ENCODE results near the gene IL17RB. TPM values are rescaled to one million over a fixed set of nuclear protein-coding genes. Genes with fewer than 3 reads are reported as not detected.
A peak's percentile ranks its signal among the peaks of the same experiment; 100 is the strongest.

The IL17RB gene
- total and polyA plus RNA-seq, 11 donors: 0.09 to 1.5 (median 0.61) TPM; not detected in 1

DNA sequence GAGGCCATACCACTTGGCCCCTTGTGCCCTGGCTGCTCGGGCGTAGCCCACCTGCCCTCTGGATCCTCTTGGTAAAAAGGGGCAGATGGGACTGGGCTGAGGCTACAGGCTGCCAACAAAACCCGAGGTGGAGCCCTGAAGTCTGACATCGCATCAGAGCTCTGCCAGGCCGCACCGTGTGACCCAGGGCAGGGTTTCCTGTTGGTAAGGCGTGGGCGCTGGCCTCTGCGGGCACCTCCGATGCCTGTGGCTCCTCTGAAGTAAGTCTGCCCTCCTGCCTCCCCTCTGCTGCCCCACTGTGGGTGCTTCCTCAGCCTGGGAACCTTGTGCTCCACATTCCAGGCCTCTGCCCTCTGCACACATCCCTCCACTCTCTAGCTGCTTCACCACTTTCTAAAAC, 9.0 kb upstream of the IL17RB start:
- Histone ChIP-seq H3K4me3 (no peak overlapping the region), H3K4me1 (no peaks in the 10 kb centered on the region), H3K27ac (no peak overlapping the region), H3K36me3 (no peaks in the 10 kb centered on the region), H3K27me3 (no peaks in the 10 kb centered on the region), H3K9me3 (no peaks in the 10 kb centered on the region)
- DNase-seq: no peak
- intact Hi-C loops (cut with DNase I): no loop called here
- WGBS, 4 donors: 82 to 95% (median 84%) methylated on average over 4 to 10 of the region's 10 CpGs
- no peak for ATAC-seq
- TF ChIP-seq, protein P1, sequence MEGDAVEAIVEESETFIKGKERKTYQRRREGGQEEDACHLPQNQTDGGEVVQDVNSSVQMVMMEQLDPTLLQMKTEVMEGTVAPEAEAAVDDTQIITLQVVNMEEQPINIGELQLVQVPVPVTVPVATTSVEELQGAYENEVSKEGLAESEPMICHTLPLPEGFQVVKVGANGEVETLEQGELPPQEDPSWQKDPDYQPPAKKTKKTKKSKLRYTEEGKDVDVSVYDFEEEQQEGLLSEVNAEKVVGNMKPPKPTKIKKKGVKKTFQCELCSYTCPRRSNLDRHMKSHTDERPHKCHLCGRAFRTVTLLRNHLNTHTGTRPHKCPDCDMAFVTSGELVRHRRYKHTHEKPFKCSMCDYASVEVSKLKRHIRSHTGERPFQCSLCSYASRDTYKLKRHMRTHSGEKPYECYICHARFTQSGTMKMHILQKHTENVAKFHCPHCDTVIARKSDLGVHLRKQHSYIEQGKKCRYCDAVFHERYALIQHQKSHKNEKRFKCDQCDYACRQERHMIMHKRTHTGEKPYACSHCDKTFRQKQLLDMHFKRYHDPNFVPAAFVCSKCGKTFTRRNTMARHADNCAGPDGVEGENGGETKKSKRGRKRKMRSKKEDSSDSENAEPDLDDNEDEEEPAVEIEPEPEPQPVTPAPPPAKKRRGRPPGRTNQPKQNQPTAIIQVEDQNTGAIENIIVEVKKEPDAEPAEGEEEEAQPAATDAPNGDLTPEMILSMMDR (IDR thresholded peaks at IDR 0.05): no peak

DNA sequence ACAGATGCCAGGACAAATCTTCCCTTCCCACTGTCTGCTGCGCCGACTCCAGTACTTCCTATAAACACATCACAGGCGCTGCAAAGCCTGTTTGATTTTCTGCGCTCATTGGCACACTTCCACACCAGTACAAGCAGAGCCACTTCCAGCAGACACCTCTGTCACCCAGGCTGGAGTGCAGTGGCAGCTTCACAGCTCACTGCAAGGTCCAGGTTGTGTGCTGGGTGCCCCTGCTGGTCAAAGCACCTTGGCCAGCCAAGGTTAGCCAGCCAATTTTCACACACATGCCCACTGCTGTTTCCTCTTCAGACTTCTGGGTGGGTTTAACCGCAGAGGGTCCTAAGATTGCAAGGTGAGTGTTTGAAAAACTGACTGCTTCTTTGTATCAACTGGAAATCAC, 5.1 kb upstream of the IL17RB start:
- H3K27ac ChIP-seq: no peak overlapping the region
- H3K4me3 ChIP-seq: no peak overlapping the region
- ATAC-seq (no peak), DNase-seq (no peak)
- WGBS, 4 donors: 82 to 97% (median 88%) methylated on average over 5 of the region's 5 CpGs
- H3K4me1 ChIP-seq: peaks cover 0 to 12% (median under 1%) of the 10 kb centered on the region in 12 donors
- peaks cover 0 to 17% (median under 1%) of the 10 kb centered on the region in 9 donors for H3K27me3 ChIP-seq
- intact Hi-C loops (cut with DNase I): no loop called here
- TF ChIP-seq, protein P1 (IDR thresholded peaks at IDR 0.05): no peak
- no peak for TF ChIP-seq POLR2A (IDR thresholded peaks at IDR 0.05)
- no peaks in the 10 kb centered on the region for H3K9me3 ChIP-seq
- H3K36me3 ChIP-seq: no peaks in the 10 kb centered on the region

DNA sequence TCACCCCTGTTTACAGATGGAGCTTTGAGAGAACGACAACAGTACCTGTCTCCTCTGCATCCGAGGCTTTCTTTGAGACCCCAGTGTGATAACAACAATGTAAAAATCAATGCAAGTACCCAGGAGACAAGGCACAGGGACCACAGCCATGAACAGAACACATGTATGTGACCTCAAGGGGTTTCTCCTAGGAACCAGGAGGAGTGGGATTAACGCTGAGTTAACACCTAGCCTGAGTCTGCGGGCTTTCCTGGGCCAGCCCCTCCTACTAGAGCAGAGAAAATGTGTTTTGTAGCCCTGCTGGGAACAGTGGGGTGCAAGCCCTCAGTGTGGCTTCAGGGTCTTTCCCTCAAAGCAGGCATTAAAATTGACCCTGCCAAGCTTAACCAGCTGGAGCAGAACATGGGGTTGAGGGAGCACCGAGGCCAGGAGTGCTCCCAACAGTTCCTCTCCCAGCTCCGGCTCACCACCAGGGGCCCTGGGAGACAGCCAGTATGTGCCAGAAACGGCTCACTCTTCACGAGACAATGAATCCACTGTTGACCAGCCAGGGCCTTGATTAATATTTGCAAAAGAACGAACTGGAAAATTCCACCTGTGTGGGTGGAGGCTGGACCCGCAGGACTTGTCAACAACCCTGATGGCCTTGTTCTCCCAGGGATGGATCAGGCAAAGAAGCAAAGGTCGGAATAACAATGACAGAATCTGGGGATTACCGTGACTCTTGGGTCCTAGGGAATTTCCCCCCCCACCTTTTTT, 3.8 kb upstream of the IL17RB start:
- no peak overlapping the region for H3K27ac ChIP-seq

More for the DNA sequence above, 3.8 kb upstream of the IL17RB start:
- WGBS, 4 donors: 40 to 50% (median 46%) methylated on average over 11 to 12 of the region's 12 CpGs
- Histone ChIP-seq H3K4me3 (no peak overlapping the region), H3K4me1 (peaks cover 0 to 18% (median 5%) of the 10 kb centered on the region in 12 donors), H3K9me3 (no peaks in the 10 kb centered on the region), H3K27me3 (peaks cover 0 to 27% (median 10%) of the 10 kb centered on the region in 9 donors), H3K36me3 (no peaks in the 10 kb centered on the region)
- TF ChIP-seq, protein P1 (IDR thresholded peaks at IDR 0.05): no peak
- TF ChIP-seq POLR2A (IDR thresholded peaks at IDR 0.05): no peak
- peak in 3 of 4 donors; percentile 23 to 61 (median 38) for ATAC-seq
- intact Hi-C loops (cut with DNase I): no loop called here
- DNase-seq: peak in 3 of 5 donors; percentile 39 to 58 (median 54)
